ENCODE data around the gene DOCK1.

Gene DOCK1

GRCh38 chr10:127486355-127486754 is 581.1 kb downstream of the DOCK1 start:
- TF ChIP-seq EZH2phosphoT487 (IDR thresholded peaks at IDR 0.05; ENCODE audit: borderline replicate concordance), result no peak
- TF ChIP-seq, protein P1, sequence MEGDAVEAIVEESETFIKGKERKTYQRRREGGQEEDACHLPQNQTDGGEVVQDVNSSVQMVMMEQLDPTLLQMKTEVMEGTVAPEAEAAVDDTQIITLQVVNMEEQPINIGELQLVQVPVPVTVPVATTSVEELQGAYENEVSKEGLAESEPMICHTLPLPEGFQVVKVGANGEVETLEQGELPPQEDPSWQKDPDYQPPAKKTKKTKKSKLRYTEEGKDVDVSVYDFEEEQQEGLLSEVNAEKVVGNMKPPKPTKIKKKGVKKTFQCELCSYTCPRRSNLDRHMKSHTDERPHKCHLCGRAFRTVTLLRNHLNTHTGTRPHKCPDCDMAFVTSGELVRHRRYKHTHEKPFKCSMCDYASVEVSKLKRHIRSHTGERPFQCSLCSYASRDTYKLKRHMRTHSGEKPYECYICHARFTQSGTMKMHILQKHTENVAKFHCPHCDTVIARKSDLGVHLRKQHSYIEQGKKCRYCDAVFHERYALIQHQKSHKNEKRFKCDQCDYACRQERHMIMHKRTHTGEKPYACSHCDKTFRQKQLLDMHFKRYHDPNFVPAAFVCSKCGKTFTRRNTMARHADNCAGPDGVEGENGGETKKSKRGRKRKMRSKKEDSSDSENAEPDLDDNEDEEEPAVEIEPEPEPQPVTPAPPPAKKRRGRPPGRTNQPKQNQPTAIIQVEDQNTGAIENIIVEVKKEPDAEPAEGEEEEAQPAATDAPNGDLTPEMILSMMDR (conservative IDR thresholded peaks at IDR 0.05; ENCODE audit: low read length), result no peak
- Histone ChIP-seq H3K36me3 (ENCODE audit: insufficient read depth, low read length) (no peaks in the 10 kb centered on the region), H3F3A (ENCODE audit: low read depth) (no peaks in the 10 kb centered on the region), H3K4me2 (ENCODE audit: low read depth, low read length, poor library complexity, severe bottlenecking) (no peak overlapping the region), H3K27me3 (ENCODE audit: insufficient read depth, low read length, poor library complexity, severe bottlenecking) (no peaks in the 10 kb centered on the region), H3K9me2 (replicated peaks; ENCODE audit: low read depth, low read length) (no peaks in the 10 kb centered on the region), H2AFZ (ENCODE audit: low read length) (no peak overlapping the region), H3K9ac (ENCODE audit: low read depth, low read length, poor library complexity, severe bottlenecking) (no peak overlapping the region), H3K4me3 (ENCODE audit: low read length, poor library complexity, severe bottlenecking) (no peak overlapping the region), H3K9me3 (ENCODE audit: insufficient read depth, low read depth, low read length) (no peaks in the 10 kb centered on the region; the same call in 1 of the 2 replicates), H3K4me1 (ENCODE audit: insufficient read depth, low read length, poor library complexity, severe bottlenecking) (no peaks in the 10 kb centered on the region), H3K79me2 (ENCODE audit: insufficient read depth, low read length) (no peaks in the 10 kb centered on the region), H4K20me1 (ENCODE audit: insufficient read depth, low read length, poor library complexity, severe bottlenecking) (no peaks in the 10 kb centered on the region)

DNA sequence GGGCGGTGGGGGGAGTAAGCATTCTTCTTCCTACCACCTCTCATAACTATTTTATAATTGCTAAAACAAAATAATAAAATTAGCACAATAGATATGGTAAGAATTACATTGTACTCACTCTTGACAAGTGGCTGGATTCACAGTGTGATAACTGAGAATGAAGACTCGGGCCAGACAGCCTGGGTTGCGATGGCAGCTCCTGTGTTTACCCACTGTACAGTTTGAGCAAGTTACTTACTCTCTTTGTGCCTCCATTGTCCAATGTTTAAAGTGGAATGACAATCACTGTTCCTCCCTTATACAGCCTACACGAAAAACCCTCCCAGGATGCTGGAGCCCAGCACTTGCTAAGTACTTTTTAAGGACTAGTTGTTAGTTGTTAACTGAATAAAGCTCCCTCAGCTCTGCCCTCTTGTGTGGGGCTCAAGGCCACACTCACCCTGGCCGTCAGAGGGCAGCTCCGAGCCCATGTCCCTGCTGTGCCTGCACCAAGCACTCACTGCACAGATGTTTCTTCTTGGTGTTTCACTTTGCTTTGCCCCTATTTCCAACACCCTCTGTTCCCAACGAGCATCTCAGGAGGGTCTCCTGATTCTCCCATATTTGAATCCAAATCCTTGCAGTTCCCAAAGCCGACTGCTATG is 587.5 kb downstream of the DOCK1 start:
- TF ChIP-seq, protein P1 (conservative IDR thresholded peaks at IDR 0.05; ENCODE audit: low read length), result no peak
- no peak for TF ChIP-seq EZH2phosphoT487 (IDR thresholded peaks at IDR 0.05; ENCODE audit: borderline replicate concordance)
- H3K27me3 ChIP-seq (ENCODE audit: insufficient read depth, low read length, poor library complexity, severe bottlenecking), result no peaks in the 10 kb centered on the region

DNA sequence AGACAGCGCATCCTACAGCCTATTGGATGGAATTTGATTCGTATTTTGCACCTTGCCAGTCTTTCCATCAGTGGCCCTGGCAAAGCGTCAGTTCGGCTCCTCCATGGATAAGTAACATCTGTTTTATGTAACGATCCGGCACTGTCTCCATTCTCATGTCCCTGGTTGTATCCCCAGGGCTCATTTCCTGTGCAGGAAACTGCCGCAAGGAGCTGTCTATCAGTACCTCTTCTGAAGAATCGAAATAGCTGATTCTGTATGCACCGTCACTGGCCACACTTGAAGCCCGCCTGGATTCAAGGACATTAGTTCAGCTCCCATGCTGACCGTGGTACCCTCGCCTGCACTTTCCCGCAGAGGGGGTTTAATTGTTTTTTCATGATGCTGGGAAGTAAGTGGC is 590.8 kb downstream of the DOCK1 start:
- H3K27me3 ChIP-seq (ENCODE audit: insufficient read depth, low read length, poor library complexity, severe bottlenecking), result no peaks in the 10 kb centered on the region
- no peak overlapping the region for H3K4me3 ChIP-seq (ENCODE audit: low read length, poor library complexity, severe bottlenecking)
- no peaks in the 10 kb centered on the region for H3K36me3 ChIP-seq (ENCODE audit: insufficient read depth, low read length)
- TF ChIP-seq, protein P1 (conservative IDR thresholded peaks at IDR 0.05; ENCODE audit: low read length), result no peak
- no peak for TF ChIP-seq EZH2phosphoT487 (IDR thresholded peaks at IDR 0.05; ENCODE audit: borderline replicate concordance)
- H3F3A ChIP-seq (ENCODE audit: low read depth), result no peaks in the 10 kb centered on the region
- H3K9ac ChIP-seq (ENCODE audit: low read depth, low read length, poor library complexity, severe bottlenecking), result no peak overlapping the region
- H3K79me2 ChIP-seq (ENCODE audit: insufficient read depth, low read length), result no peaks in the 10 kb centered on the region
- H3K9me3 ChIP-seq (ENCODE audit: insufficient read depth, low read depth, low read length), result peaks cover 6% of the 10 kb centered on the region; the same call in 1 of the 2 replicates
- no peak overlapping the region for H2AFZ ChIP-seq (ENCODE audit: low read length)
- no peak overlapping the region for H3K4me2 ChIP-seq (ENCODE audit: low read depth, low read length, poor library complexity, severe bottlenecking)
- H3K4me1 ChIP-seq (ENCODE audit: insufficient read depth, low read length, poor library complexity, severe bottlenecking), result no peaks in the 10 kb centered on the region
- no peaks in the 10 kb centered on the region for H3K9me2 ChIP-seq (replicated peaks; ENCODE audit: low read depth, low read length)
- H4K20me1 ChIP-seq (ENCODE audit: insufficient read depth, low read length, poor library complexity, severe bottlenecking), result no peaks in the 10 kb centered on the region

More for the DNA sequence above, 587.5 kb downstream of the DOCK1 start:
- Histone ChIP-seq H3K9me3 (ENCODE audit: insufficient read depth, low read depth, low read length) (peaks cover 6% of the 10 kb centered on the region; the same call in 1 of the 2 replicates), H4K20me1 (ENCODE audit: insufficient read depth, low read length, poor library complexity, severe bottlenecking) (no peaks in the 10 kb centered on the region), H2AFZ (ENCODE audit: low read length) (no peak overlapping the region), H3K4me1 (ENCODE audit: insufficient read depth, low read length, poor library complexity, severe bottlenecking) (no peaks in the 10 kb centered on the region), H3K4me2 (ENCODE audit: low read depth, low read length, poor library complexity, severe bottlenecking) (no peak overlapping the region), H3K9ac (ENCODE audit: low read depth, low read length, poor library complexity, severe bottlenecking) (no peak overlapping the region), H3F3A (ENCODE audit: low read depth) (no peaks in the 10 kb centered on the region), H3K36me3 (ENCODE audit: insufficient read depth, low read length) (no peaks in the 10 kb centered on the region), H3K4me3 (ENCODE audit: low read length, poor library complexity, severe bottlenecking) (no peak overlapping the region), H3K79me2 (ENCODE audit: insufficient read depth, low read length) (no peaks in the 10 kb centered on the region), H3K9me2 (replicated peaks; ENCODE audit: low read depth, low read length) (no peaks in the 10 kb centered on the region)
